Measurements from ENCODE around the gene MAPK11.

The MAPK11 gene

DNA sequence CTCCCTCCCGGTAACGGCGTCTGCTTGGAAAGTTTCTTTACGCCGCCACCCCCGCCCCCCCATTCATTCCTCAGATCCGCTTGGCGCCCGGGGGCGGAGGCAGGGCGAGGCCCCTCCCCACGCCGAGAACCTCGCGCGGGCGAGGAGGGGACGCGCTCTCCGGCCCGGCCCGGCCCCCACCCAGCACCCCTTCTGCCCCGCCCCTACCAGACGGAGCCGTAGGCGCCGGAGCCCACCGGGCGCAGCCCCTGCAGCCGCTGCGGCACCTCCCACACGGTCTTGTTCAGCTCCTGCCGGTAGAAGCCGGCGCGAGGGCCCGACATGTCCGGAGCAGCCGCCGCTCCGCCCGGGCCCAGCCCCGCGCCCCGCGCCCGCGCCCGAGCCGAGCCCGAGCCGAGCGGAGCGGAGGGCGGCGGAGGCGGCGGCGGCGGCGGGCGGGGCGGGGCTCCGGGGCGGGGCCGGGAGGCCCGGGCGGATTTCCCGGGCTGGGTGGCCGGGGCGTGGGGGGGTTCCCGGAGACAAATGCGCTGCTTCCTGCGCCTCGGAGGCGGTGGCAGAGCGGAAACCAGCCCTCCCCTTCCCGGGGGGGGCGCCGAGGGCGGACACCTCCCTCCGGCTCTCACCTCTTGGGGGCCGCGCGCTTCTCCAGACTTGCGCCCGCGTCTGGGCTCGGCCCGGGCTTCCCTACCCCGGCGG lies at the start of gene MAPK11:
TSS of gene MAPK11 (minus strand) at position 411 of the 696 bp plus-strand sequence. CDS start at position 323, 88 bp downstream.
- peak; percentile 72 for DNase-seq (ENCODE audit: low spot score)

DNA sequence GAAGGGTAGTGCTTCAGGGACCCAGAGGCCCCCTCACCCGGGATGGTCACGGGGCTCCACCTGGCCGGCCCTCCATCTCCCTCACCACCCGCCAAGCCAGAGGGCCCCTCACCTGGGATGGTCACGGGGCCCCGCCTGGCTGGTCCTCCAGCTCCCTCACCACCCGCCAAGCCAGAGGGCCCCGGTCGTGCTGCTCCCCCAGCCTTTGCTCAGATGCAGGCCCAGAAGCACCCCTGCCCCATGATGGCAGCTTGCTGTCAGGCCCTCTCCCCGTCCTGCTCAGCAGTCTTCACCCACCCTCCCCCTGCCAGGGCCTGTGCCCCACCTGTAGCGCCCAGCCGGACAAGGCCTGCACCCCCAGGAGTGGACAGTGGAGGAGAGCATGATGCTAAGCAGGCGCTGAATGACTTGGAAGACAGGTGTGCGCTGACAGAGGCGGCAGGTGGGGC lies 49.3 kb upstream of the MAPK11 start:
- no peak for DNase-seq (ENCODE audit: low spot score)

DNA sequence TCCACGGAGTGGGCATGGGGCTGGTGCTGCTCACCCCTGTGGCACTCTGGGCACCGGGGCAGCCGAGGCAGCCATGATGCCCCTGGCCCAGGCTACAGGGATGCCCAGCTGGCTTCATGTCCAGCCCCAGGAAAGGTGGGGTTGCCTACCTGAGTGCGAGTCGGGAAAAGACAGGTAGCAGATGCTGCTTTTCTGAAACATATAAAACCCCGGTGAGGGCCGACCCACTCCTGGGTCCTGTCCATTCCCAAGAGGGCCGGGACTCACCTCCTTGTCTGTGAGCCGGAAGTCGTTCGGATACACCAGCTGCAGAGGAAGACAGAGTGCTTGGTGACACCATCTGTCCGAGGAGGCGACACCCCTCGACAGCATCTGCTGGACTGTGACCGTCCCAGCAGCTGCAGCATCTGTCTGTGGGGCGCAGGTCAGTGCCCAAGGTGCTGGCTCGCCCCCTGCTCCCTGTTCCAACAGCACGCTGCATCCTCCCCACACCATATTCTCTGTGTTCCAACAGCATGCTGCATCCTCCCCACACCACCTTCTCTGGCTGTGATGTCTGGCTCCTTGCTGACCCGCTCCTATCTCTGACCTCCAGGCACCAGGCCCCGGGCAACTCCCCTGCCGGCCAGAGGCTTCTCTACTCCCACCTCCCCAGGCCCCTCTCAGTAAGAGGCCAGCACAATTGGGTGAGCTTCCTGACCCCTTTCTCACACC lies 48.7 kb upstream of the MAPK11 start:
- no peak for DNase-seq (ENCODE audit: low spot score)

DNA sequence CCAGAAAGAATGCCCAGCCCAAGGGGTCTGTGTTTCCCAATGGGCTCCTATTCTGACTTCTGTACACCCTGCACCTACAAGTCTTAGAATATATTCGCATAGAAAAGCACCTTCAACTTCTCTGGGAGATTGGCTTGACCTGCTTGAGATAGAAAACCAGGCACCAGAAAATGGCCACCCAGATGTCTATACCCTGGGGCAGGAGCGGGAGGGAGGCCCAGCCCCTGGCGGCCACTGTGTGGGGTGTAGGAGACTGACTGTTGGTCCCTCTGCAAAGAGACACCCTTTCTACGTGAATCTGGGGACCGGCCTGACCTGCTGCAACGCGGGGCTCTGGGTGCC lies 48.1 kb upstream of the MAPK11 start:
- no peak for DNase-seq (ENCODE audit: low spot score)

DNA sequence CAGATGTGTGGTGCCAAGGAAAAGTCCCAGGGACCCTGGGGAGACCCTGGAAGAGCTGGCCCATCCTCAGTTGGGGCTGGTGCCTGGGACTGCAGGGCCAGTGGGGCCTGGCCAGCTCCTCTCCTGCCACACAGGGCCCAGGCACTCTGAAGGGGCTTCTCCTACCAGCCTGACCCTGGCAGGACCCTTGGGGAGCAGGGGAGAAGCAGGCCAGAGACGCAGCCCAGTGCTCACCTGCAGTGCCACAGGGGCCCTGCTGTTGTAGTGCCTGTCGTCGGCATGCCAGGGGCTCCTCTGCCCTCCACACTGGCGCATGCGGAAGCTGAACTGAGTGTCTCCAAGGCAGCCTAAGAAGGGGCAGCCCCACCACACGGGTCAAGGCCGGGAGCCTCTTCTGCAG lies 47.5 kb upstream of the MAPK11 start:
- DNase-seq (ENCODE audit: low spot score) = no peak

DNA sequence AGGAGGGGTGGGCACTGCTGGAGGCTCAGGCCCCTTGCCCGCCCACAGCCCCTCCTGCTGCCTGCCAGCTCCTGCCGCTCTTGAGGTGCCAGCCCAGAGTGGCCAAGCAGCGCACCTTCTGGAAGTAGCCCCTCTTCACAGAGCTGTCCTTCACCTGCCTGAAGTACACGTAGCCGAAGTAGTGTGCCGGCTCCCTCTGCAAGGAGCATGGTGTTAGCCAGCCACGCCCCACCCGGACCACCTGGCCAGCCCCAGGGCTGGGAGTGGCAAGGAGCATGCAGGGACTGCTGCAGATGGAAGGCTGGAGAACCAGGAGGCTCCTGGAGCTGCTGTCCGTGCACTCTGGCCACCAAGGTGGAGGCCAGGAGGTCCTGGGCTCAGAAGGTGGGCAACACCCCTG lies 47.0 kb upstream of the MAPK11 start:
- no peak for DNase-seq (ENCODE audit: low spot score)

DNA sequence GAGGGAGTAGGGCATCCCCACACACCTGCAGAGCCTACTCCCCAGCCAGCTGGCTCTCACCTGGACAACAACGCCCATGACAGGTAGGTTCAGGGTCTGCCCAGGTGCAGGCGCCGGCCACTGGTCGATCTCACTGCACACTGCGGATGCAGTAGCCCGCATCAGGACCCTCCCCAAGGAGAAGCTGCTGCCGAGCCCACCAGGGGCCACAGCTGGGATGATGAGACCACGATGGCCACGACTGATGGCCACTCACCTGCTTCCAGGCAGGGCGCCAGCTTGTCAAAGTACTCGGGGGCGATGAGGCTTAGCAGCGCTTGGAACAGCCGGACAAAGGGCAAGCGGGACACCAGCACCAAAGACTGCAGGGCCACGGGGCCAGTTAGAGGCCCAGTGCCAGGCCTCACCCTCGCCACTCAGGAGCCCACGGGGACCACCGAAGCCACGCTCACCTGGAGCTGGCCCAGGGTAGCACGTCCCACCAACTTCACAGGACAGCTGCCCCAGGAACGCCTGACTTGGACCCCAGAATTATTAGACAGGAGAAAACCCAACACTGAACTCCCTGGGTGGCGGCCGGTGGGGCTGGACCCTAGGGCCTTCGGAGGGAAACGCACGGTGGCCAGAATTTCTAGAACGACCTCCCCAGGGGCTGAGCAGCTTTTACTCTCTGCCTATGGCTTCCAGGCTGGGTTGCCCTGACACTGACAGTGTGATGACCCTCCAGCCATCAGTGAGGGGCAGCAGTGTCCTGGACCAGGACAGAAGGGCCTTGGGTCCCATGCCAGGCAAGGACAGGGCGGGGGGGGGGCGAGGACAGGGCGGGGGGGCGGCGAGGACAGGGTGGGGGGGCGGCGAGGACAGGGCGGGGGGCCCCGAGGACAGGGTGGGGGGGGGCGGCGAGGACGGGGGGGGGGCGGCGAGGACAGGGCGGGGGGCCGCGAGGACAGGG lies 46.2 kb upstream of the MAPK11 start:
- DNase-seq (ENCODE audit: low spot score) = no peak

DNA sequence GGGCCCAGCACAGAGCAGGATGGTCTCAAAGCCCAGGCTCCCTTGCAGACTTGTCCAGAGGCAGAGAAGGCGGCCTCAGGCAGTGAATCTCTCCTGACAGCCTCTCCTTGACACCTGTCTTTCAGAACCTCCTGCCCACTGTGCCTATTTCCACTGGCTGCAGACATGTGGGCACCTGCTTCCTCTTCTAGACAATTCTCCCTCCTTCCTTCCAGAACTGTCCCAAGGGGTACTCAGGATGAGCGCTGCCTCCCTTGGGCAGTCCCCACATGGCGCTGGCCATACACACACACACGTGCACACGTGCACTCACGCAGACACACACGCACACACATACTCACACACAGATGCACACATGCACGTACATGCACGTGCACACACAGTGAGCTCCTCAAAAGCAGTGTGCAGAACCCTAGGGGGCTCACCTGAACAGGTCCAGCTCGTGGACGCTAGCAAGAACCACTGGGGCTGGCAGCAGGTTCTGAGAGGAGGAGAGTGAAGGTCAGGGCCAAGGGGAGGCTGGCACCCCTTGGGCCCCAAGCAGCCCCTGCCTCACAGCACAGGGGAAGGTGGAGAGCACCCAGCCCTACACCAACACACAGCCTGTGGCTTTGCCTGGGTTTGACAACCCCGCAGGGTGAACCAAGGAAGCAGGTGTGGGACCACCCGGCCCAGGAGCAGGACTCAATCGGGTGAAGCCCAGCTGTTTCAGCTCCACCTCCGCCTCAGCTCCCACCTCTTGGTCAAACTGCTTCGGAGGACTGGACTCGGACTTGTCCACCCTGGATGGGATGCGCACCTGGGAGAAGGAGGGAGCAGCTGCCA lies 45.3 kb upstream of the MAPK11 start:
- no peak for DNase-seq (ENCODE audit: low spot score)

DNA sequence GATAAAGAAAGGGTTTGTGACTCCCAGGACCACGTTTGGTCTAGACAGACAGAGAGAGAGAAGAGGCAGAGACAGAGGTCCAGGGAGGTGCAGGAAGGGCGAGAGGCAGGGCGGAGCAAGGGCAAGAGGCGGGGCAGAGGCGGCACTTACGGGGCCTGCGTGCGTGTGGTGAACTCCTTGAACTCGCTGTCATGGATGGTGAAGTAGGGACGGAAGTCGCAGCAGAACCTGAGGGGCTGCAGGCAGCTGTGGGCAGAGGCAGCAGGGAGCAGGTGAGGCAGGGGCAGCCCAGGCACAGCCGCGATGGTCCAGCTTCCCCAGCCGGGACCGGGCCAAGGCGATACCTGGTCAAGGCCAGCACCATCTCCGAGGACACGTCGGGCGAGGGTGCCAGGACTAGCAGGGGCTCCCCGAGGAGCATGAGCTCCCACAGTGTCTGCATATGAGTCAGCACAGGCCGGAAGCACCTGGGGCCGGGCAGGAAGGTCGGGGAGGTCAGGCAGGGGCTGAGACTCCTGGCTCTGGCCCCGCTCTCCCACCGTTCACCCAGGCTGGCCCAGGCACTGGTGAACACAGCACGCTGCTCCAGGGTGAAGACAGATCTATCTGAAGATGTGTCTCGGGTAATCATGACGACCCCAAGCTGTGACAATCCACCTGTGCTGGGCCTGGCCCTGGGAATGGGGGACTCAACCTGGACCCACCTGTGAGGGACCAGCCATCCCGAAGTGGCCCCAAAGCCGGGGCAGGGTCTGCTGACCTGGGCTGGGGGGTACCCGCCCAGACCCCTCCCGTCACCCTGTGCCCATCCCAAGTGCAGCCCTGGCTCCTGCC lies 44.5 kb upstream of the MAPK11 start:
- DNase-seq (ENCODE audit: low spot score) = no peak

DNA sequence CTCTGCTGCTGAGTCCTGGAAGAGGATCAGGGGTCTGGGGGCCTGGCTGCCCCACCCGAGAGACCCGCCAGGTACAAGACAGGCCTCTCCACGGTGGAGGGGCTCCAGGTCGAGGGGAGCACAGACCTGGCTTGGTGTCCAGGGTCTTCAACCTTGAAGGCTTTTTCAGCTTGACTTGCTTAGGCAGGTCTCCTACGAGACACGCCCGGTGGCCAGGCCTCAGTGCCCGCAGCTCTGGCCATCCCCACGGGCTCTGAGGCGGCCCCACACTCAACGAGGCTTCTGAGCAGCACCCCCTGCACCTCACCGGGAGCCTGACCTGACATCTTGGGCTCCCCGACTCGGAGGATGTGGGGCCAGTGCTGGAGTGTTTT lies 43.9 kb upstream of the MAPK11 start:
- no peak for DNase-seq (ENCODE audit: low spot score)

DNA sequence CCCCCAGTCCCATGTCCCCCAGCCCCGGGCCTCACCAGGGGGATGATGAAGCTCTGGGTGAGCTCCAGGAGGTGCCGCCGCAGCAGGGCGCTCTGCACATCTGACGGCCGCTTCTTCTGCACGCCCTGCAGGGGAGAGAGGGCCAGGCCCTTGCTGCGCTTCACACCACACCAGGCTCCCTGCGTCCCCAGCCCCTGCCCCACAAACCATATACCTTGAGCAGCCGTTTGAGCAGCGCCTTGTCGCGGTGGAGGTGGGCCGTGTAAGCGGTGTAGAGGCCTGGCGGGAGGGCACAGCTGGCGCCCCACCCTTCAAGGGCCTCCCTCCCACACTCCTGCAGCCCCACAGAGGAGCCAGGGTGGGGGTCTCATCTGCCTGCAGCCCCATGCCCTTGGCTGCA lies 43.4 kb upstream of the MAPK11 start:
- DNase-seq (ENCODE audit: low spot score) = no peak

DNA sequence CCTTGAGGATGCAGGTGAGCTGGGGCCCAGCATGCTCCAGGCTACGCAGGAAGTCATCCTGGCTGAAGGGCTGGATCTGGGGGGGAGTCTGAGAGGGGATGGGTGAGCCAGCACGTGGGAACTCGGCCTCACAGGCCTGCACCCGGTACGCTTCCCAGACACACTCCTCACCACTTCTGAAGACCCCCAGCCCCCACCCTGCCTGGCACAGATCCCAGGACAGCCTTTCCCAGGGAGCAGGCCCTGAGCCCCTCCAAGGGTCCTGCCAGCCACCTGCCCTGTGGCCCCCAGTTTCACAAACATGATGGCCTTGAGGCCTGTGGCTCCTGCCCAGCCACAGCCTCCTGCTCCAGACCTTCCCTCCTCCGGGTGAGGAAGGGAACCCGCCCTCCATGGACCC lies 42.8 kb upstream of the MAPK11 start:
- no peak for DNase-seq (ENCODE audit: low spot score)

DNA sequence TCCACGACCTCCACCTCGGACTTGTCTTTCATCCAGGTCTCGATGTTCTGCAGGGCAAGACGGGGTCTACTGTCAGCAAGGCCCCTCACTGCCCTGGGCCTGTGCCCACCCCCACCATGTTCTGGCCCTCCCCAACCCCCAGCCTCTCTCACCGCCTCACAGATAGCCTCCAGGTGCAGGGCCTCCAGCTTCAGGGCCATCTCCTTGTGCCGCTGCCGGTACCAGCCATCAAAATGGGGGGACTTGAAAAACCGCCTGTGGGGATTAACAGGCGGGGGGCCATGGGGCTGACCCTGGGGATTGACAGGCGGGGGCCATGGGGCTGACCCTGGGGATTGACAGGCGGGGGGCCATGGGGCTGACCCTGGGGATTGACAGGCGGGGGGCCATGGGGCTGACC lies 42.2 kb upstream of the MAPK11 start:
- no peak for DNase-seq (ENCODE audit: low spot score)

DNA sequence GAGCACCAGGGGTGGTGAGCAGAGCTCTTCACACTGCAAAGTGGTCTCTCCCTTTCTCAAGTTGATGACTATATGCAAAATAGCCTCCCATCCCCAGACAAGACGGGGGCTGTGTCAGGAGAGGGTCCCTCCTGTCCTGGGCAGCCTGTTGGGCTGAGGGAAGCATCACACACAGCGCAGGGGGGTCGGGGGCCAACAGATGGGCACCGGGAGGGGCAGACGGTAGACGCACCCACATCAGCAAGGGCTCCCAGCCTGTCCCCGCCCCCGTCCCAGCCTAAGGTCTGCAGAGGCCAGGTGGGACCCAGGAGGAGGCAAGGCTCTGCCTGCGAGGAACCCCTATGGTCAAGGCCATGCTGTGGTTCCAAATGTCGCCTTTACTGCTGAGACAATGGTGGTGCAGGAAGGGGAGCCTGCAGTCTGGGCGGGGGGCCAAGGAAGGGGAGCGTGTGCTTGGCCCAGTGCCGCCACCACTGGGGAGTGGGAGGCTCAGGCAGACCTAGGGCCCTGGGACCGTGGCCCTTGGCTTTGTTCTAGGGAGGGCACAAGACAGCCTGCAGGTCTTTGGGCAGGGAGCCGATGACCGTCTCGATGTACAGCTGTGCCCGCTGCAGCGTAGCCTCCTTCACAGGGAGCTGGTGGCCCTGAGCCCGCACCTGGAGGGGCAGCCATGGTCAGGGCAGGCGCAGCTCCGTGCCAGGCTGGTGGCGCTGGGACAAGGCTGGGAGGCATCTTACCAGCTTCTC lies 41.6 kb upstream of the MAPK11 start:
- no peak for DNase-seq (ENCODE audit: low spot score)

DNA sequence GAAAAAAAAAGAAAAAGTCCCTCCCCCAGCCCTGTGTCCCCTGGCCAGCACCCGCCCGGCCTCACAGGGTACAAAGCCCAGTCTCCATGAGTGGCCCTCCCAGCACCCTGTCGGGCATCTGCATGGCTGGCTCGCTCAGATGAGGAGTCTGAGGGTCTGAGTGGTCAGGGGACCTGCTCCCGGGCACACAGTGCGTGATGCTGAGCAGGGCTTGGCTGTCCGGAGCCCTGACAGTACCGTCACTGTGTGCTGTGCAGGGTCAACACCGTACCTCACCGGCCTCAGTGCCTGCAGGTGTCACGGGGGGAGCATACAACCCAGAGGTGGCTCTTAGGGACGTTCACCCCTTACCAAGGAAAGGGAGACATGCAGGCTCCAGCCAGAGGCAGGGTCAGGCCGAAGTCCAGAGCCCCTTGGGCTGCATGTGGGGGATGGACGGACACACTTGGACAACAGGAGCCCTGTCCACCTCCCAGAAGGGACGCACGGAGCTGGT lies 40.8 kb upstream of the MAPK11 start:
- DNase-seq (ENCODE audit: low spot score) = no peak

DNA sequence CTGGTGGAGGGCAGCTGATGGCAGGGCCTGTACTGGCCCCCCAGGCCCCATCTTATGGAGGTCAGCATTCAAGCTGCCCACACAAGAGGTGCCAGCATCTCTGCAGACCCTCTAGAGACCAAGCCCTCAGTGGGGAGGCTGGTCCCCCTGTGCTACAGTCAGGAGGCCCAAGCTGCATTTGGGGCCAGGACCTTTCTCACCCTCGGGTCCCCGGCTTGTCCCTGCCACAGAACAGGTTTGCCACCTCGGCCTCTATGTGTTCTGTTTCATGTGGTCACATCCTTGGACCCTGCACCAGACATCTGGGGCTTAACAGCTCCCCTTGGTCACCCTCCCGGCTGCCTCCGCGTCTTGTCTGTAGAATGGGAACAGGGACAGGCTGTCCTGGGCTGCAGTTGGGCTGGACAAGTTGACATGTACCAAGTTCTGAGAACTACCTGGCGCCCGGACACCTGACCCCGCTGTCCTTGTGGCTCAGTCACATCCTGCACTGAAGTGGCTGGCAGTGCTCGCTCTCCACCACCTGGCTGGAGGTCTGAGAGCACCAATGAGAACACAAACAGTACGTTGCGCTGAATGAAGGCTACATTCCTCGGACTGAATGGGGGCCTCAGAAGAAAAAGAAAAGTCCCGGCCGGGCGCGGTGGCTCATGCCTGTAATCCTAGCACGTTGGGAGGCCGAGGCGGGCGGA lies 40.0 kb upstream of the MAPK11 start:
- DNase-seq (ENCODE audit: low spot score) = no peak

DNA sequence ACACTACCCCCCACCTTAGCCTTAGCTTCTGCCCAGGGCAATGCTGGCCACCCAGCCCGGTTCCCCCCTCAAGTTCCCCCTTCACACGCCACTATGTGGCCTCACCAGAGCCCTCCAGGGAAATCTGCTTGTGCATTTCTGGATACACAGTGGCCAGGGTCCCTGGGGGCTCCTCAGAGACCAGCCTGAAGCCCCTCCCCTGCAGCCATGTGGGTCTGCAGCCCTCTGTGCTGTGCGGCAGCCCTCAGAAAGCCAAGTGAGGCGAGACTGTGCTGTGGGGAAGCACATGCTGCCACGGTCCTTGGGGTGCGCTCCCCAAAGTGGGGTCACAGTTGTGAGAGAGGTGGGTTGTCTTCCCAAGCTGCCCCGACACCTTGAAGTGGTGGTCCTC lies 39.4 kb upstream of the MAPK11 start:
- no peak for DNase-seq (ENCODE audit: low spot score)

DNA sequence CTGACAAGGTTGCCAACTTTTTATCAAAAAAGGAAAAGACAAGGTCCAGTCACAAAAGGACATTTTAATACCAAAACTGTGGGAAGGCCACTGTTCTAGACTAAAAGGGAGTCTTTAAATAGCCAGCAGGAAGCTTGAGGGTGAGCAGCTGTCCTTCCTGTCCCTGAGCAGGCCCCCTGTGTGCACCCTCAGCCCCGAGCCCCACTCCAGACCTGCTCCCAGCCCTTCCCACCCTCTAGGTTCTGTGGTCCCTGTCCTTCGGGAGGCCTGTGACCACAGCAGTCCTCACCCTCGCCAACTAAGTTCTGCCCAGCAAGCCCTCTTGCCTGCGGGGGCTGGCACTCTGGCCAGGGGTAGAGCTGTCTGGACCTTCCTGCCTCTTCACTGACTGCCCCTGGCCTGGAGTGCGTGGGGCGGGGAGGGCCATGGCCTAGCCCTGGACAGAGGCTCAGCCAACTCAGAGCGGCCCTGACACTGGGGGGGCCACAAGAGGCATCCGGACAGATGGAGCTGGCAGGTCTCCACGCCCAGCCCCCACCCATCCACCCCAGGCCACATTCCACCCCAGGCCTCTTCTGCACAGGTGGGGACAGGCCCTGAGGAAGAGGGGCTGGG lies 38.9 kb upstream of the MAPK11 start:
- no peak for DNase-seq (ENCODE audit: low spot score)

DNA sequence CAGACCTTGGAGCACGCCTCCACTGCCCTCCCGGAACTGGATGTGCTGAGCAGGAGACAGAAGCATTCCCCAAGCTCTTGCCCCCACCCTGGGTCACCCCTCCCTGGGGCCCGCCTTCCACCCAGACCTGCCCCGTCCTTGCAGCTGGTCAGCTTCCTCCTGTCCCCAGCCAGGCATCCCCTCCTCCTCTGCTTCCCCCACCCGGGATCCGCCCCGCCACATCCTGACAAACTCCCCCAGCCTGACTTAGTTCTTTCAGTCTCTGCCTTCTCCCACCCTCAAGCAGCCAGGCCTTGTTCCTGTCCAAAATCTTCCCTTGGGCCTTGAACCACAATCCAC lies 38.4 kb upstream of the MAPK11 start:
- peak; percentile 72 for DNase-seq (ENCODE audit: low spot score)
